NCI-H1105 (cell line): Measurements from ENCODE around the gene RAB30.
"Not testable (repeated sequence)": the region's sequence is repeated elsewhere in the genome, so short reads cannot be mapped to it uniquely, and the experiment has no call there.

ENCODE experiments used
- DNase-seq: peaks from one replicate; lab custom pipeline; 2025; lab: John Stamatoyannopoulos, UW

Gene RAB30

GRCh38 chr11:82943430-82943829, 128.3 kb downstream of the RAB30 start:
- not testable (repeated sequence) for DNase-seq

GRCh38 chr11:82942376-82942775, 129.3 kb downstream of the RAB30 start:
- DNase-seq = no peak

- DNase-seq = no peak
These were observed 132.2 kb downstream of the RAB30 start for GRCh38 chr11:82939456-82939855.

GRCh38 chr11:82937554-82937953, 134.1 kb downstream of the RAB30 start:
- DNase-seq = no peak

DNA sequence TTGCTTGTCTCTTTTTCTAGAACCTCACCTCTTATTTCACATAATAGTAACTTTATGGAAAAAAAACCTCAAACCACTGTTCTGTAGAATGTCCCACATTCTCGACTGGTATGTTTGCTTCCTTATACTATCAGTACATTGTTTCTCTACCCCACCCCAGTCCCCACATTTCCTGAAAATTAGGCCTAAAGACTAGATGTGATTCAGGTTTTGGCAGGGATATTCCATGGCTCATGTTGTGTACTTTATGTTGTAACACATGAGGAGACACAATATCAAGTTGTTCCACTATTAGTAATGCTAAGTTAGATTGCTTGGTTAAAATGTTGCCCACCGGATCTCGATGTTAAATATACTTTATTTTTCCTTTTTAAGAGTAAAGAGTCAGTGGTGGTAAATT, 135.4 kb downstream of the RAB30 start:
- no peak for DNase-seq

- DNase-seq = no peak
These were observed 139.1 kb downstream of the RAB30 start for GRCh38 chr11:82932564-82932963.

- DNase-seq = no peak
These were observed 141.0 kb downstream of the RAB30 start for GRCh38 chr11:82930734-82931133.

DNA sequence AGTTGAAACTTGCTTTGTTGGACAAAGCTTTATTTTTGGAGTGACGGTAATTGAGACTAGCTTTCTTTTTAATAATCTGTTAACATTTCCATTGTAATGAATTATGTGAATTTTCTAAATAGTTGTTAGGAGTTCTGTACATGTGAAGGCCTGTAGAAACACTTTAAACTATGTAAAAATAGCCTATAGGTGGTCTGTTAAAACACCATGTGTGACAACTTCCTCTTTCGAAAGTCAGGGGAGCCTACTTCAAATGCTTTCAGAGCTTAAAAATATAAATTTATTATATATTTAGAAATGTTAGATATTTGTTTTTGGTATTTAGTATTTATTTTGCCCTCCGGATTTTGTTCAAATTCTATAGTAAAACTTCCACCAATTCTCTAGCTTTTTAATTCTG, 141.5 kb downstream of the RAB30 start:
- no peak for DNase-seq

DNA sequence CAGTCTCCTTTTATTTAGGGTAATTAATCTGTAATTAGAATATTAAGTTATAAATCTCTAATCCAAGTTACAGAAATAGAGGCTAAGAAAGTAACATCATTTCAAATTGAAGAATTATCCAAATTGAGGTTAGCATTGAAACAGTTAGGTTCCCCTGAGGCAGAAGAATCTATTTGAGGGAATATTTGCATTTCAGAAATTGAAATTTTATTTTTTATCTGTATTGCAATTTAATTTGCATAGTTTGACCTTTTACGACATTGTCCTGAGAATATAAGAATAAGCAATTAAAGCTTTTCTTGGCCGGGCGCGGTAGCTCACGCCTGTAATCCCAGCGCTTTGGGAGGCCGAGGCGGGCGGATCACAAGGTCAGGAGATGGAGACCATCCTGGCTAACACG, 142.6 kb downstream of the RAB30 start:
- no peak for DNase-seq

DNA sequence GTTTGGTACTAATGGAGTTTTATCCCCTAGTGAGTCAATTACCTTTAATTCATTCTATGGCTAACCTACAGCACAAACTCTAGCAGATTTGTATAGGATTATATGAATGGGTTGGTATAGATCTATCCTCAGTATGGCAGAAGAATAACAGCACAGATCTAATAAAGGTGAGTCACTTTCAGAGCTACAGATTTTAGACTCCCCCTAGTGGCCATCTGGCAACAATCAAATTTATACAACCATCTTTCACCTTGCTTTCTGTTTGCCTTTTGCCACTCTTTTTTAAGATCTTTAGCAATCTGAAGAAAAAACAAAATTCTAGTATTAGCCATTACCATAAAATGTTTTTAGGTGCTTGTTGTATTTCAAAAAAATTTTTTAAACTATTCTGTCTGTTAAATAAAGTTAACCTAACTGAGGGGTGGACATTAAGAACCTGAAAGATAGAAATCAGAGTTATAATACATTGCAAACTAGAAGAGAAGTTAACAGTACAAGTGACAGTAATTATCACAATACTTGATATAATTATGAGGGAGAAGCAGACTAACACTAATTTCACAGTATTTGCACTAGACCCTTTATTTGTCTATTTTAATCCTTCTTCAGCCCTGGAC, 144.3 kb downstream of the RAB30 start:
- DNase-seq = peak; percentile 52

DNA sequence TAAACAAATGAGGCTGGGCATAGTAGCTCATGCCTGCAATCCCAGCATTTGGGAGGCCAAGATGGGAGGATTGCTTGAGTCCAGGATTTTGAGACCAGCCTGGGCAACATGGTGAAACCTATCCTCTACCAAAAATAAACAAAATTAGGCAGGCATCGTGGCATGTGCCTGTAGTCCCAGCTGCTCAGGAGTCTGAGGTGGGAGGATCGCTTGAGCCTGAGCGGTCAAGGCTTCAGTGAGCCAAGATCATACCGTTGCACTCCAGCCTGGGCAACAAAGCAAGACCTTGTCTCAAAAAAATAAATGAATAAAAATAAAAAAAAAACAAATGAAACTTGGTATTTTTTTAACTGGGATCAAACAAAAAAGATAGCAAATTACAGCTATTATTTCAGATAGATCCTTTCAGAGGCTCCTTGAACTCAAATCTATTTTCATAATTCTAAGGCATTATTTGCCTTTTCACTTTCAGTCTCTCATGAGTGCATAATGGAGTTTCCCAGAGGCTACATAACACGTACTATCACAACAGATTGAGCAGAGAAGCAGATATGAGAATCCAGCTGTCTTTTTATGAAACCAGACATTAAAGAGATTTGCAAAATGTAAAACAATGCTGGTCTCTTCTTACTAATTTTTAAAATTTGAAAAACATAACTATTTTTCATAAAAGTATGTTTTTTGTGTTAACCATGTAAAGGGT, 147.0 kb downstream of the RAB30 start:
- no peak for DNase-seq
